Activated CD4-positive, alpha-beta memory T cell treated with anti-CD3 and anti-CD28 coated beads, Interleukin-2, amount 10 ng/mL, durations not matched to agents 7 days and 5 days (primary cell): Measurements from ENCODE around the gene C1QTNF5. TPM values are rescaled to one million over a fixed set of nuclear protein-coding genes. Genes with fewer than 3 reads are reported as not detected.
A peak's percentile ranks its signal among the peaks of the same experiment; 100 is the strongest.

Experiments
- CTCF ChIA-PET: fragments of 350-600 bp; sonication (Branson Sonifier 250); formaldehyde crosslinking; loops from one replicate; lab custom pipeline; 2021; ENCODE audit warnings: antibody characterized with exemption, inconsistent platforms; lab: Charles Lee
- POLR2A ChIA-PET: fragments of 350-600 bp; sonication (Branson Sonifier 250); formaldehyde crosslinking; loops from one replicate; lab custom pipeline; 2021; ENCODE audit warnings: antibody characterized with exemption; lab: Charles Lee
- DNase-seq: peaks from one replicate; pipeline ENCODE4 v3.0.0-alpha.2; 2020
- H3K27ac Mint-ChIP-seq: one replicate; pipeline ENCODE4 v1.8.0; 2021; ENCODE audit warnings: mild to moderate bottlenecking, mixed read lengths
- H3K27me3 Mint-ChIP-seq: one replicate; pipeline ENCODE4 v1.8.0; 2021; ENCODE audit warnings: mixed read lengths
- H3K36me3 Mint-ChIP-seq: one replicate; pipeline ENCODE4 v1.8.0; 2021; ENCODE audit warnings: low read depth, mixed read lengths
- H3K4me1 Mint-ChIP-seq: one replicate; pipeline ENCODE4 v1.8.0; 2021; ENCODE audit warnings: mixed read lengths
- H3K4me3 Mint-ChIP-seq: one replicate; pipeline ENCODE4 v1.8.0; 2021; ENCODE audit warnings: mild to moderate bottlenecking, mixed read lengths
- H3K9me3 Mint-ChIP-seq: one replicate; pipeline ENCODE4 v1.8.0; 2021; ENCODE audit warnings: mixed read lengths
- total RNA-seq, 2 experiments: library from RNA; stranded (reverse); gene quantifications; one replicate each; pipeline ENCODE4 v1.2.3, GENCODE V29; 2021

Gene C1QTNF5
- total RNA-seq, 2 experiments from 2014 or later, result not detected

GRCh38 chr11:119371067-119371601 lies 30.5 kb upstream of the C1QTNF5 start:
- H3K4me3 Mint-ChIP-seq, result no peak overlapping the region
- peaks cover 18% of the 10 kb centered on the region for H3K4me1 Mint-ChIP-seq
- DNase-seq, result no peak
- no peak overlapping the region for H3K27ac Mint-ChIP-seq
- no peaks in the 10 kb centered on the region for H3K36me3 Mint-ChIP-seq
- ChIA-PET CTCF (interaction anchor here (1.2 to 11.3 kb wide), 4 partner anchors 9 to 103 kb away, joined by 4 to 115 read pairs (median 6); partner anchors contain the start of gene USP2), POLR2A (interaction anchor here (0.7 kb wide), 1 partner anchor 13 kb away, joined by 3 read pairs; no protein-coding TSS in a partner anchor)
- H3K27me3 Mint-ChIP-seq, result peaks cover 13% of the 10 kb centered on the region
- H3K9me3 Mint-ChIP-seq, result no peaks in the 10 kb centered on the region

DNA sequence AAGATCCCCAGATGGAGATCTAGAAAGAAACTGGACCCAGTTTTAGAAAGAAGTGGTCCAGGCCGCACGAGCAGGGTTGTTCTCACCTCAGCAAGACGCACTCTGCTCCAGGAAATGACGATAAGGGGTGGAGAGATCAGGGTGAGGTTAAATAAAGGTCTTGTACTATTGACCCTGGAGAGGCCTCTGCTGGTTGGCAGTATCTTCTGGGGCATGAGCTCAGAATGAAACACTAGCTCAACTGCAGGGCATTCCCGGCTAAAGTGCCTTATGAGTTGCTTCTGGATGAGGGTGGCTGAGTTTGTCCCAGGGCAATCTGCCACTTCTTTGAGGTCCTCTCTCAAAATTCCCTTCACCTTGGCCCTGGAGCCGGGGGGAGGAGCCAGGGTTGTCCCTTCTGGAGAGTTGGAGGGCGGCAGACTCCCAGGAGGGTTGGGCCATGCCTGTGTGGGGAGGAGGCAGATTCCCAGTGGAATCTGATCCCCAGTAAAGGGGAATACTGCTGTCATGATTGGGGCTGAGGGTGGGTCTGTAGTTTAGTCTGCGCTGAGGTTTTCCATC lies 29.9 kb upstream of the C1QTNF5 start:
- ChIA-PET CTCF (interaction anchor here (1.2 to 11.3 kb wide), 4 partner anchors 8 to 104 kb away, joined by 4 to 115 read pairs (median 6); partner anchors contain the start of gene USP2), POLR2A (interaction anchor here (0.7 to 1.0 kb wide), 2 partner anchors 10 to 14 kb away, joined by 3 read pairs; no protein-coding TSS in a partner anchor)
- Mint-ChIP-seq H3K36me3 (no peaks in the 10 kb centered on the region), H3K9me3 (no peaks in the 10 kb centered on the region), H3K27me3 (peaks cover 16% of the 10 kb centered on the region), H3K4me1 (peaks cover 18% of the 10 kb centered on the region), H3K27ac (no peak overlapping the region), H3K4me3 (no peak overlapping the region)
- DNase-seq, result no peak

DNA sequence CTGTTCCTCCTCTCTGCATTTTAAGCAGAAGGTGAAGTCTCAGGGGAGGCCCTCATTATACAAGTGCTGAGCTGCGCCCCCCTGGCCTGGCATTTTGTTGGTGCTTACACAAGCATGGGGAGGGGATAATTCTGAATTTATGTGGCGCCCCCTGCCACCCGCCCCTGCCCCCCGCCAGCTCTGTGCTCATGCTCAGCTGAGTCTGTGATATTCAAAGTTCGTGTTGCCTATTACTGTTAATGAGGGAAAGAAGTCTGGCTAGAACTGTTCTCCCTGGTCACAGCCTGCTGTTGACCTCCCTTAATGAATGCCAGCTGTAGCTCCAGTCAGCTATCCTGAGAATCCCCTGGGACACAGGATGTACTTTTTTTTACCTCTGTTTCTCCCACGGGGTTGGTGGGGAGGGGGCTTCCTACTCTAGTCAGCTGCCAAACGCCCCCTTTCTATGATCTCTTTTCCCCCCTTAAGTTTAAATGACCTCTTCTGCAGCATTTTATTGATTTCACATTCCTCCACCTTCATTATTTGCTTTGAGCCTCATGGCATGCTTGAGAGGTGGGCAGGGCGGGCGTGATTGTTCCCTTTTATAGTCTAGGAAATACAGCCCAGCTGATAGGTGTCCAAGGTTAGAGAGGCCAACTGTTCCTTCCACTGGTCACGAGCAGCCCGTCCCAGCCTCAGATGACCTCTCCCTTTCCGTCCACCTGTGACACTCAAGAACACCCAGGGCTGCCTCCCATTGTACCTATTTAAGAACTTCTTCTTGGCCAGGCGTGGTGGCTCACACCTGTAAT lies 28.6 kb upstream of the C1QTNF5 start:
- H3K27me3 Mint-ChIP-seq, result peaks cover 28% of the 10 kb centered on the region
- no peak overlapping the region for H3K27ac Mint-ChIP-seq
- POLR2A ChIA-PET, result interaction anchor here (1.0 kb wide), 1 partner anchor 9 kb away, joined by 3 read pairs; no protein-coding TSS in a partner anchor
- no peaks in the 10 kb centered on the region for H3K36me3 Mint-ChIP-seq
- peaks cover 24% of the 10 kb centered on the region for H3K4me1 Mint-ChIP-seq
- H3K4me3 Mint-ChIP-seq, result no peak overlapping the region
- no peak for DNase-seq
- CTCF ChIA-PET, result interaction anchor here (0.8 to 11.3 kb wide), 3 partner anchors 12 to 48 kb away, joined by 3 to 115 read pairs (median 3); partner anchors contain the start of gene USP2
- no peaks in the 10 kb centered on the region for H3K9me3 Mint-ChIP-seq

- no peak for DNase-seq
- no peak overlapping the region for H3K27ac Mint-ChIP-seq
- peaks cover 29% of the 10 kb centered on the region for H3K27me3 Mint-ChIP-seq
- no peak overlapping the region for H3K4me3 Mint-ChIP-seq
- no peaks in the 10 kb centered on the region for H3K36me3 Mint-ChIP-seq
- ChIA-PET POLR2A (no interaction called here), CTCF (interaction anchor here (0.8 to 11.3 kb wide), 4 partner anchors 12 to 47 kb away, joined by 3 to 115 read pairs (median 3); partner anchors contain the start of gene USP2)
- no peaks in the 10 kb centered on the region for H3K9me3 Mint-ChIP-seq
- H3K4me1 Mint-ChIP-seq, result peaks cover 17% of the 10 kb centered on the region
These were observed 27.7 kb upstream of the C1QTNF5 start for GRCh38 chr11:119368121-119369034.

DNA sequence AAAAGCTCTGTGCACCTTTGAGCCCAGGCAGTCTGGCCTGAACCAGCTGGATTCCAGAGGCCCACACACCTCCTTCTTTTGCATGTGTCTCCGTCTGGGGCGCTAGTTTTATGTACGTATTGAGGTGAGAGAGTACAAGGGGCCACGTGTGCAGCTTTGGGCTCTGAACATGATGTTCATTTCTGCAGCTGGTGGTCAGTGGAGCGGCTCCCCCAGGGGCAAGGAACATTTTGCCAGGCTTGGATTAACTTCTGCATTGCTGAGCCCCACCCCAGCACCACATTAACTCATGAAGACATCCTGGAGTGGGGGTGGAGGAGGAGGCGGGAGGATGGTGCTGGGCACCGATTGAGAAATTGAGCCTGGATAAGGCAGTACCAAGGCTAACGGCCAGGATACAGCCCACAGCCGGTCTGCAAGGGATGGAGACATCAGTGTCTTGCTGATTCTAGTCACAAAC lies 27.0 kb upstream of the C1QTNF5 start:
- POLR2A ChIA-PET, result no interaction called here
- Mint-ChIP-seq H3K27ac (no peak overlapping the region), H3K4me3 (no peak overlapping the region), H3K27me3 (peaks cover 33% of the 10 kb centered on the region), H3K4me1 (peaks cover 17% of the 10 kb centered on the region), H3K9me3 (no peaks in the 10 kb centered on the region), H3K36me3 (no peaks in the 10 kb centered on the region)
- no peak for DNase-seq
- CTCF ChIA-PET, result interaction anchor here (1.2 to 11.3 kb wide), 2 partner anchors 11 to 13 kb away, joined by 3 to 115 read pairs; no protein-coding TSS in a partner anchor

GRCh38 chr11:119366690-119367620 lies 26.3 kb upstream of the C1QTNF5 start:
- H3K36me3 Mint-ChIP-seq, result no peaks in the 10 kb centered on the region
- no peaks in the 10 kb centered on the region for H3K9me3 Mint-ChIP-seq
- no peak overlapping the region for H3K27ac Mint-ChIP-seq
- peaks cover 41% of the 10 kb centered on the region for H3K27me3 Mint-ChIP-seq
- DNase-seq, result no peak
- H3K4me3 Mint-ChIP-seq, result no peak overlapping the region
- ChIA-PET CTCF (interaction anchor here (1.2 to 11.3 kb wide), 2 partner anchors 10 to 14 kb away, joined by 3 to 115 read pairs; no protein-coding TSS in a partner anchor), POLR2A (no interaction called here)
- peaks cover 17% of the 10 kb centered on the region for H3K4me1 Mint-ChIP-seq

DNA sequence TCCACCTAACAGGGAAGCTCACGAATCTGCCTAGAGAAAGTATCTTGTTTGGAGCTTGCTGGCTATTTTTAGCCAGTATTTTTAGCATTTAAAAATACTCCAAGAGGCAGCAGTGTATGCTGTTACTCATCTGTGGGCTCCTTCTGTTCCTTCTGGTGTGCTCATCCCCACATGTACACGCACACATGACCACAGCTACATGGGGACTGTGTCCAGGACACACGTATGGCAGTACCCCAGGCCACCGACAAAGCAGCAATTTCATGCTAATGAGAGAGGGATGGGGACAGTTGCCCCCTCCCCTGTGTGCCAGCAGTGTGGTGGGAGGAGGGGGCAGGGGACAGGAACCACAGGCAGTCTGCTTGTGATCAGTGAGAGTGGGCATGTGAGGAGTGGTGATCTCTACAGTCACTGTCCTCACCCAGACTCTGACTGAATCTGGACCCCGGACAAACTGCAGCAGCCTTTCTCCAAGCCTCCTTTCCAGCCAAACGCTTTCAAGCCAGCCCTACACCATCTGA lies 24.4 kb upstream of the C1QTNF5 start:
- Mint-ChIP-seq H3K36me3 (no peaks in the 10 kb centered on the region), H3K4me3 (no peak overlapping the region), H3K4me1 (peaks cover 10% of the 10 kb centered on the region), H3K9me3 (no peaks in the 10 kb centered on the region), H3K27ac (no peak overlapping the region), H3K27me3 (peaks cover 42% of the 10 kb centered on the region)
- CTCF ChIA-PET, result interaction anchor here (1.1 to 1.6 kb wide), 3 partner anchors 9 to 27 kb away, joined by 6 to 13 read pairs (median 6); partner anchors contain the start of gene USP2
- DNase-seq, result no peak
- POLR2A ChIA-PET, result no interaction called here

GRCh38 chr11:119363851-119364590 lies 23.3 kb upstream of the C1QTNF5 start:
- Mint-ChIP-seq H3K27me3 (peaks cover 42% of the 10 kb centered on the region), H3K4me3 (peak overlapping the region; percentile 56)

DNA sequence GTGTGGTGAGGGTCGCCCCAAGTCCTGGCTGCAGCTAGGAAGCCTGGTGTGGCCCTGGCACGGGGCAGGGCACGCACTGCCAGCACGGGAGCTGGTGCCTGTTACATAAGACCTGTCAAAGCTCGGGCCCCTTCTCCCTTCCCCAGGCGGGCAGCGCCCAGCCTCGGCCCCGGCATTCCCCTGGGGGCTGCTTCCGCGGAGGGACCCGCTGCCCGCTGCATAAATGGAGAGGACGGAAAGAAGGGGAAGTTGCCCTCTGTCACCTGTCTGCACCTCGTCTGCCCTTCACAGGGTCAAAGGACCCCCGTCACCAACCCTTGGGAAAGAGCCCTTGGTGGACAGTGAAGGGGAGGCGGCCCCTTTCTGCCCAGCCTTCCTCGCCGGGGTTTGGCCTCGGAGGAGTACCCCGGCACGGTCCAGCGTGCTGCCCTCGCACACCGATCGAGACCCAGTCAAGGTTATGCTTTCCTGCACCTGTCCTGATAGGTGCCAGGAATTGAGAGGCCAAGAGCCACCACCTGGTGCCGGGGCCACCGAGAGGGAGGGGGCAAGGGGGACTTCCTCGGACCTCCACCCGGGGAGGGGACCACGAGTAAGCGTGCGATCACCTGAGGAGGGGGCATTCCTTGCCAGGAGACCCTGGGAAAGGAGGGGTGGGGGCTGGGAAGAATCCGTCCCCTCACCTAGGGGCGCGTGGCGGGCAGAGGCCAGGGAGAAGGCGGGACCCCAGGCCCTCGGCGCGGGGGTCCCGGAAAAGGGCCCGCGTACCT lies 22.6 kb upstream of the C1QTNF5 start:
- no peaks in the 10 kb centered on the region for H3K36me3 Mint-ChIP-seq
- DNase-seq, result no peak
- peaks cover 42% of the 10 kb centered on the region for H3K27me3 Mint-ChIP-seq
- peaks cover 17% of the 10 kb centered on the region for H3K4me1 Mint-ChIP-seq
- H3K9me3 Mint-ChIP-seq, result no peaks in the 10 kb centered on the region
- POLR2A ChIA-PET, result no interaction called here
- CTCF ChIA-PET, result interaction anchor here (1.1 to 3.6 kb wide), 5 partner anchors 7 to 111 kb away, joined by 4 to 14 read pairs (median 6); no protein-coding TSS in a partner anchor
- H3K27ac Mint-ChIP-seq, result no peak overlapping the region
- H3K4me3 Mint-ChIP-seq, result no peak overlapping the region

More at GRCh38 chr11:119363851-119364590, 23.3 kb upstream of the C1QTNF5 start:
- ChIA-PET CTCF (interaction anchor here (1.1 to 1.6 kb wide), 3 partner anchors 8 to 26 kb away, joined by 6 to 13 read pairs (median 6); partner anchors contain the start of gene USP2), POLR2A (no interaction called here)
- Mint-ChIP-seq H3K27ac (no peak overlapping the region), H3K36me3 (no peaks in the 10 kb centered on the region), H3K4me1 (peaks cover 17% of the 10 kb centered on the region), H3K9me3 (no peaks in the 10 kb centered on the region)
- peak; percentile 61 for DNase-seq

GRCh38 chr11:119362741-119363080 lies 22.0 kb upstream of the C1QTNF5 start:
- Mint-ChIP-seq H3K36me3 (no peaks in the 10 kb centered on the region), H3K4me3 (no peak overlapping the region), H3K9me3 (no peaks in the 10 kb centered on the region), H3K27me3 (peaks cover 41% of the 10 kb centered on the region), H3K4me1 (peaks cover 17% of the 10 kb centered on the region), H3K27ac (no peak overlapping the region)
- ChIA-PET CTCF (interaction anchor here (0.7 to 3.6 kb wide), 9 partner anchors 8 to 112 kb away, joined by 3 to 14 read pairs (median 5); partner anchors contain the start of gene USP2), POLR2A (no interaction called here)
- no peak for DNase-seq
